T-cell (primary cell): ENCODE results near the gene FAM240A. TPM values are rescaled to one million over a fixed set of nuclear protein-coding genes. Genes with fewer than 3 reads are reported as not detected.

Source experiments
- ATAC-seq, 4 experiments: fragments of 200-7000 bp in 3 of 4; fragments of 150-1000 bp in 1 of 4; cut with Tn5 transposase; replicated peaks in 1 of 4; 1 replicate in 3 of 4; 2 replicates in 1 of 4; pipeline ENCODE4 v1.10.0; 2021; ENCODE audit warnings: moderate library complexity in 3 of 4, mild to moderate bottlenecking in 2 of 4, moderate number of reproducible peaks in 1 of 4
- CTCF ChIA-PET, 2 donors: fragments of 300-600 bp; sonication (Branson Sonifier 250); formaldehyde crosslinking; loops; one replicate each; lab custom pipeline; 2022; ENCODE audit warnings: antibody characterized with exemption in 2 of 2; lab: Charles Lee
- POLR2A ChIA-PET, 2 donors: fragments of 300-600 bp; sonication (Branson Sonifier 250); formaldehyde crosslinking; loops; one replicate each; lab custom pipeline; 2022; ENCODE audit warnings: antibody characterized with exemption in 2 of 2; lab: Charles Lee
- DNase-seq, 35 experiments: peaks; one replicate each; pipeline versions ENCODE4 v3.0.0 to v3.0.0-alpha.2; 2013 to 2023
- H3K27ac ChIP-seq: one replicate; pipeline ENCODE4 v1.5.1; 2013; ENCODE audit warnings: low read length
- H3K27me3 ChIP-seq, 2 experiments: replicated peaks in 1 of 2; 1 replicate in 1 of 2; 2 replicates in 1 of 2; pipeline versions ENCODE4 v1.6.1 to v1.7.0; 2013; ENCODE audit warnings: low read length in 1 of 2, mixed read lengths in 1 of 2; ENCODE audit not compliant: control insufficient read depth in 2 of 2, insufficient read depth in 2 of 2; ENCODE audit errors: extremely low read depth in 1 of 2
- H3K36me3 ChIP-seq, 2 donors: 1 replicate in 1 of 2; 2 replicates in 1 of 2; pipeline versions ENCODE4 v1.6.1 to v1.7.0; 2013; ENCODE audit warnings: low read length in 1 of 2; ENCODE audit not compliant: control insufficient read depth in 2 of 2, insufficient read depth in 1 of 2; ENCODE audit errors: extremely low read depth in 1 of 2
- H3K4me1 ChIP-seq, 2 experiments: 1 replicate in 1 of 2; 2 replicates in 1 of 2; pipeline versions ENCODE4 v1.6.1 to v1.7.0; 2013; ENCODE audit warnings: low read length in 2 of 2, mixed read lengths in 1 of 2; ENCODE audit not compliant: insufficient read depth in 2 of 2, control insufficient read depth in 1 of 2; ENCODE audit errors: extremely low read depth in 1 of 2
- H3K4me3 ChIP-seq, 2 donors: 1 replicate in 1 of 2; 2 replicates in 1 of 2; pipeline versions ENCODE4 v1.5.1 to v1.7.0; 2013; ENCODE audit warnings: mild to moderate bottlenecking in 2 of 2, low read length in 1 of 2, moderate library complexity in 1 of 2; ENCODE audit not compliant: control insufficient read depth in 1 of 2; ENCODE audit errors: extremely low read depth in 1 of 2
- H3K9me3 ChIP-seq: 2 replicates; pipeline ENCODE4 v1.7.0; 2013
- H3K27ac Mint-ChIP-seq, 2 donors: one replicate each; pipeline ENCODE4 v1.8.0; 2020 to 2021; ENCODE audit warnings: mild to moderate bottlenecking in 2 of 2, mixed read lengths in 2 of 2
- H3K27me3 Mint-ChIP-seq, 2 donors: one replicate each; pipeline ENCODE4 v1.8.0; 2021 to 2022; ENCODE audit warnings: mixed read lengths in 2 of 2
- H3K36me3 Mint-ChIP-seq: one replicate; pipeline ENCODE4 v1.8.0; 2021; ENCODE audit warnings: mixed read lengths
- H3K4me1 Mint-ChIP-seq, 3 donors: one replicate each; pipeline ENCODE4 v1.8.0; 2020 to 2022; ENCODE audit warnings: mixed read lengths in 3 of 3, mild to moderate bottlenecking in 1 of 3
- H3K4me3 Mint-ChIP-seq, 3 donors: one replicate each; pipeline ENCODE4 v1.8.0; 2020 to 2022; ENCODE audit warnings: mild to moderate bottlenecking in 3 of 3, mixed read lengths in 3 of 3, moderate library complexity in 3 of 3
- H3K9me3 Mint-ChIP-seq, 3 donors: one replicate each; pipeline ENCODE4 v1.8.0; 2020 to 2022; ENCODE audit warnings: mixed read lengths in 3 of 3
- WGBS: methylation state at CpG from one replicate; pipeline ENCODE4 v1.1.5; 2013; ENCODE audit warnings: missing lambda C conversion rate; ENCODE audit not compliant: insufficient coverage; 5-methylcytosine and 5-hydroxymethylcytosine counted together
- total RNA-seq, 35 experiments: library from RNA in 6 of 35; stranded (reverse) in 6 of 35; fragments of 120-200 nt in 1 of 35; gene quantifications; one replicate each; pipeline versions ENCODE4 v1.2.1 to v1.2.4 and lab custom pipeline; 2013 to 2026

FAM240A gene
- total RNA-seq, 5 donors from 2014 or later (not counting 1 experiment from before 2014, with no cell fraction given), result not detected

DNA sequence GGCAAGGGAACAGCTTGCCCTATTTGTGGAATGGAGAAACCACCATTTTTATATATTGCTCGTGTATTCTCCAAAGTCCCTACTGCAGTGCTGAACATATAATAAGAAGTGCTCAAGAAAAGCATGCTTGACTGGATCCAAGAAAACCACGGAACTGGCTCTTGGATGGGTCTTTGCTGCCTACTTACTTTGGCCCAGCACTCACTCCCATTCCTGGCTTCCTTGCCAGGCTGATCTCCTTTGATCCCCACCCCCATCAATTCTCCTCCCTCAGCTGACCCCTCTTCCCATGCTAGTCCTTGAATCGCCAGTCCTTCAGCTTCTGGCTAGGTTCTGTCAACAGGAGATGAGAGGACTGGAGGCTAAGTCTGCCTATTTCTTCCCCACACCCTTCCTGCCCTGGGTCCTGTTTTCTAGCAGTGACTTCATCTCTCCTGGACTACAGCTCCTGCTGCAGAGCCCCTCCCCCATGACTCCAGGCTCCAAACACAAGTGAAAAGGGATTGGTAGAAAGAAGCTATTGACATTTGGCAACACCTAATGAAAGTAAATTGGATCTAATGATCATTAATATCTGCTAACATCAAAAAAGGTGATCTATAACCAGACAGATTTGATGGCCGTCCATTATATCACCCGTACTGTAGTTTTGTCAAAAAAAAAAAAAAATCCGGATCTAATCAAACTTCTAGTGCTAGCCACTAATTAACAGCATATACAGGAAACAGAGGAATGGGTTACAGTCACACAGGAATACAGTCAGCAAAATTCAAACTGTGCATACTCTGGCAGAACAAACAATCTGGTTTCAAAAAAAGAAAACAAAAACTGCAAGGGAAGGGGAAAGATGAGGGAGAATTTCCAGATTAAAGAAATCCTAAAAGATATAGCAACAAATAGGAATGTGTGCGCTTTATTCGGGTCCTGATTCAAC, 7.8 kb downstream of the FAM240A start:
- Mint-ChIP-seq H3K4me3 (no peak overlapping the region), H3K27ac (no peak overlapping the region), H3K36me3 (no peaks in the 10 kb centered on the region), H3K27me3 (peaks cover 17 to 29% of the 10 kb centered on the region in 2 donors), H3K9me3 (no peaks in the 10 kb centered on the region), H3K4me1 (no peaks in the 10 kb centered on the region)
- Histone ChIP-seq H3K27ac (no peak overlapping the region), H3K4me3 (no peak overlapping the region), H3K9me3 (no peaks in the 10 kb centered on the region), H3K4me1 (no peaks in the 10 kb centered on the region), H3K27me3 (peaks cover 0 to 37% of the 10 kb centered on the region in 2 experiments), H3K36me3 (no peaks in the 10 kb centered on the region)
- ChIA-PET CTCF (interaction anchor here (0.7 kb wide), 2 partner anchors 640 to 905 kb away, joined by 3 read pairs; no protein-coding TSS in a partner anchor), POLR2A (no interaction called here)
- ATAC-seq (no peak), DNase-seq (no peak)
- WGBS, result 50% methylated on average over 2 of the region's 8 CpGs

- ChIA-PET CTCF (interaction anchor here in 1 of 2 donors (0.7 to 1.7 kb wide), 2 partner anchors 8 to 135 kb away, joined by 4 to 10 read pairs; no protein-coding TSS in a partner anchor), POLR2A (no interaction called here)
- no peaks in the 10 kb centered on the region for H3K36me3 Mint-ChIP-seq
Observed at GRCh38 chr3:46624533-46624932, 12.2 kb downstream of the FAM240A start.

DNA sequence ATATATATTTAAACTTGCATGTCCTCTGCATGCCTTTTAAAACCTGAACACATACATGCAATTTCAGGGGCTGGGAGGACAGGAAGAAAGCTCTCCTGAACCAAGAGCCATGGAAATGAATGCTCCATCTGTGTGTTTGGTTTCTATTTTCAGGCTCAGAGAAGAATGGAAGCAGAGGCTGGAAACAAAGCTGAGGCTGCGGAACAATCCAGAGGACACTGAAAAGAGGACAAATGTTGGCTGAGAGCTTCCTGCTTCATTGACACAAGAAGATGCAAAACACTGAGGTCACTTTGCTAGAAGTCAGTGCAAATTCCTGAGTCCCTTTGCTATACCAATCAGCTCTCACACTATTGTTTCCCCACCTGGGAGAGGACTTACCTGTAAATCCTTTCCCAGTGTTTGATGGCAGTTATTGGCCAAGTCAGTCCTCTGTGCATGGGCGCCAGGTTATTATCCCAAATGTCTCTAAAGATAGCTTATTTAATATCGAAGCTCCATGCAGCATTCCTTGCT, 12.7 kb downstream of the FAM240A start:
- ATAC-seq (no peak), DNase-seq (no peak)
- Mint-ChIP-seq H3K27ac (no peak overlapping the region), H3K27me3 (peaks cover 4 to 9% of the 10 kb centered on the region in 2 donors), H3K9me3 (no peaks in the 10 kb centered on the region), H3K4me1 (peaks cover 14 to 18% (median 15%) of the 10 kb centered on the region in 3 donors), H3K36me3 (no peaks in the 10 kb centered on the region), H3K4me3 (no peak overlapping the region)
- POLR2A ChIA-PET, result interaction anchor here in 1 of 2 donors (0.6 kb wide), 1 partner anchor 122 kb away, joined by 3 read pairs; no protein-coding TSS in a partner anchor
- Histone ChIP-seq H3K9me3 (no peaks in the 10 kb centered on the region), H3K36me3 (no peaks in the 10 kb centered on the region), H3K4me1 (peaks cover 12 to 17% of the 10 kb centered on the region in 2 experiments), H3K27me3 (peaks cover 0 to 8% of the 10 kb centered on the region in 2 experiments), H3K4me3 (no peak overlapping the region), H3K27ac (no peak overlapping the region)
- 73% methylated on average over 3 of the region's 3 CpGs for WGBS
- CTCF ChIA-PET, result interaction anchor here in 1 of 2 donors (1.7 kb wide), 1 partner anchor 136 kb away, joined by 10 read pairs; no protein-coding TSS in a partner anchor

More at GRCh38 chr3:46624533-46624932, 12.2 kb downstream of the FAM240A start:
- Histone ChIP-seq H3K27ac (no peak overlapping the region), H3K4me1 (peaks cover 7 to 14% of the 10 kb centered on the region in 2 experiments), H3K27me3 (peaks cover 0 to 12% of the 10 kb centered on the region in 2 experiments), H3K9me3 (no peaks in the 10 kb centered on the region), H3K4me3 (no peak overlapping the region), H3K36me3 (no peaks in the 10 kb centered on the region)
- no peak overlapping the region for H3K4me3 Mint-ChIP-seq
- ATAC-seq, result no peak
- H3K27me3 Mint-ChIP-seq, result peaks cover 6 to 12% of the 10 kb centered on the region in 2 donors
- H3K9me3 Mint-ChIP-seq, result no peaks in the 10 kb centered on the region
- DNase-seq, result no peak
- no CpG with 5 or more reads among the region's 2 CpGs for WGBS
- H3K27ac Mint-ChIP-seq, result no peak overlapping the region
- H3K4me1 Mint-ChIP-seq, result peaks cover 10 to 13% (median 11%) of the 10 kb centered on the region in 3 donors

DNA sequence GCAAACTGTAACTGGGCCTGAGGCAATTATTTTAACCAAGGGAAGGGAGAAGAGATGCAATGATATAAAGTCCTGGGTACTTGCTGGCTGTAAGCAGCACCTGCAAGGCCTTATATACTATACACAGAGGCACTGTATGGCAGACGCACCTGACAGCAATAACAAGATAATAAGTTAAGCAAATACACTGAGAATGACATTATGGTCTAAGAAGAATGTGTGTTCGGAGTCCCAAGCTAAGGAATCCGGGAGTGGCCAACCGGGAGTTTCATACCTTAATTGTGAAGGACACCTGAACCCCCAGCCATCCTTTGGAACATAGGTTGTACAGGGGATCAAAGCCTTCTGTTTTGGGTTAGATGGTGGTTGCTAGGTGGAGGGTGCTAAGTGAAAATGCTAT, 13.7 kb downstream of the FAM240A start:
- DNase-seq (no peak), ATAC-seq (no peak)
- no peaks in the 10 kb centered on the region for H3K9me3 Mint-ChIP-seq
- Histone ChIP-seq H3K9me3 (no peaks in the 10 kb centered on the region), H3K4me1 (peaks cover 17% of the 10 kb centered on the region in 2 experiments), H3K27me3 (peaks cover 0 to 10% of the 10 kb centered on the region in 2 experiments), H3K36me3 (no peaks in the 10 kb centered on the region), H3K4me3 (no peak overlapping the region), H3K27ac (no peak overlapping the region)
- ChIA-PET CTCF (interaction anchor here in 1 of 2 donors (1.7 kb wide), 1 partner anchor 137 kb away, joined by 10 read pairs; no protein-coding TSS in a partner anchor), POLR2A (no interaction called here)
- H3K27ac Mint-ChIP-seq, result no peak overlapping the region
- WGBS, result 90% methylated on average over 3 of the region's 4 CpGs
- H3K4me1 Mint-ChIP-seq, result peaks cover 18 to 22% (median 19%) of the 10 kb centered on the region in 3 donors
- H3K36me3 Mint-ChIP-seq, result no peaks in the 10 kb centered on the region
- H3K4me3 Mint-ChIP-seq, result no peak overlapping the region
- H3K27me3 Mint-ChIP-seq, result peaks cover 0 to 3% of the 10 kb centered on the region in 2 donors

DNA sequence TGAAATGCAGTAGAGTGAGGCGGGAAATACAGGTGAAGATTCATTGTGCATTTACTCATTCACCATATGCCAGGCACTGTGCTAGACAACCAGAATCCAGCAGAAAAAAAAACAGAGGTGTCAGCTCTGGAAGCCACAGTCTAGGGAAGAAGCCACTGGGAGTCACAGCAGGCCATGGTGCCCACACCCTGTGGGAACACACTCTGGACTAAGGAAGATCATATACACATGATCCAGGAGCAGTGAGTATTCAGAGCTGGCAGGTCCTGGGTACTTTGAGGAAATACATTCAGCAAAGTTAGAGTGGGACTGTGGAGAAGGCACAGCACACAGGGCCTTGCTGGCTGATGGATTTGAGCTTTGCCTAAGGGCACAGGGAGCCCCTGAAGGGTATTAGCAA, 14.8 kb downstream of the FAM240A start:
- DNase-seq (no peak), ATAC-seq (no peak)
- no CpG with 5 or more reads among the region's 1 CpG for WGBS
- Mint-ChIP-seq H3K4me1 (peaks cover 18 to 22% (median 19%) of the 10 kb centered on the region in 3 donors), H3K36me3 (no peaks in the 10 kb centered on the region), H3K27ac (no peak overlapping the region), H3K9me3 (no peaks in the 10 kb centered on the region), H3K27me3 (peaks cover 0 to 3% of the 10 kb centered on the region in 2 donors), H3K4me3 (no peak overlapping the region)
- H3K4me1 ChIP-seq, result peaks cover 17% of the 10 kb centered on the region in 2 experiments
- ChIA-PET POLR2A (no interaction called here), CTCF (no interaction called here)
- H3K27me3 ChIP-seq, result peaks cover 0 to 7% of the 10 kb centered on the region in 2 experiments
- H3K36me3 ChIP-seq, result no peaks in the 10 kb centered on the region
- H3K9me3 ChIP-seq, result no peaks in the 10 kb centered on the region
- no peak overlapping the region for H3K27ac ChIP-seq
- H3K4me3 ChIP-seq, result no peak overlapping the region

GRCh38 chr3:46628901-46629369, 16.6 kb downstream of the FAM240A start:
- H3K27ac ChIP-seq, result no peak overlapping the region
- Mint-ChIP-seq H3K27me3 (peaks cover 0 to 1% of the 10 kb centered on the region in 2 donors), H3K36me3 (no peaks in the 10 kb centered on the region), H3K9me3 (no peaks in the 10 kb centered on the region), H3K4me1 (peaks cover 18 to 22% (median 19%) of the 10 kb centered on the region in 3 donors), H3K4me3 (peak overlapping the region; percentile 17 to 72 (median 41)), H3K27ac (peak overlapping the region; percentile 69 to 84)
- peak in 1 of 35 experiments; percentile 14 for DNase-seq
- peaks cover 0 to 7% of the 10 kb centered on the region in 2 experiments for H3K27me3 ChIP-seq
- H3K4me1 ChIP-seq, result peaks cover 17 to 19% of the 10 kb centered on the region in 2 experiments
- ATAC-seq, result no peak
- no peaks in the 10 kb centered on the region for H3K36me3 ChIP-seq
- POLR2A ChIA-PET, result interaction anchor here in 1 of 2 donors (0.7 kb wide), 1 partner anchor 27 kb away, joined by 3 read pairs; no protein-coding TSS in a partner anchor
- H3K9me3 ChIP-seq, result no peaks in the 10 kb centered on the region
- 84% methylated on average over 5 of the region's 10 CpGs for WGBS
- H3K4me3 ChIP-seq, result no peak overlapping the region
- CTCF ChIA-PET, result interaction anchor here (0.6 to 3.0 kb wide), 7 partner anchors 10 to 752 kb away, joined by 3 to 54 read pairs (median 6); partner anchors contain the start of gene PTPN23 (in 1 of the 2)
